Measurements from ENCODE around the gene VEZF1. TPM values are rescaled to one million over a fixed set of nuclear protein-coding genes. Genes with fewer than 3 reads are reported as not detected.

The VEZF1 gene
- total and polyA plus RNA-seq, 8 donors: 62.7 to 106 (median 98.5) TPM

DNA sequence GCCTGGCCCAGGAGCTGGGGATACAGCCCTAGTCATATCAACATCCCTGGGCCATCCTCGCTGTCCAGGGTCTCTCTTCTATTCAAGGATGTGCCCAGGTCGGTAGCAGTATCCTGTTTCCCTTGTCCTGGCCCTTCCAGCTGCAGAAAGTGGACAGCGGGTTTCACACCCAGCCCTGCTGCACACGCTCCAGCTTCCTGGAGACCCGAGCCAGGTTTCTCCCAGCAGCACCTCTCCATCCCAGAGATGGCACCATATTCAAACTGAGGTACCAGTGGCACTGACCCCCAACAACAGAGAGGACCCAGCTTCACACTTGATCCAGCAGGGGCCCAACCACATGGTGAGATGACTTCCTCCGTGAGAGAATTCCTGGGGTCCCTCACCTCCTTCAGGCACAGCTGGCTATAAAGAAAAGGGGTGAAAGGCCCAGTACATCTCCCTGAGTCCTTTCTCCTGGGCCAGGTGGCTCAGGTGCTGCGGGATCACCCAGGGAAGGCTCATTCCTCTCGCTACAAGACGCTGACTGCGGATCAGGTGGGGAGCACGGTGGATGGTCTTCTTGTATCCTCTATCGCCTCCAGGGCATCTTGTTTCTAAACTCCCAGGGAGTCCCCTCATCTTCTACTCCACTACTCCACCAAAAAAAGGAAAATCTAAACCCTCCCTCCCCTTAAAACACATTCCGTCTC lies 34.2 kb downstream of the VEZF1 start:
- H3K36me3 ChIP-seq: no peaks in the 10 kb centered on the region
- H3K27ac ChIP-seq: peak overlapping the region; percentile 90 to 91
- TF ChIP-seq, protein P1, sequence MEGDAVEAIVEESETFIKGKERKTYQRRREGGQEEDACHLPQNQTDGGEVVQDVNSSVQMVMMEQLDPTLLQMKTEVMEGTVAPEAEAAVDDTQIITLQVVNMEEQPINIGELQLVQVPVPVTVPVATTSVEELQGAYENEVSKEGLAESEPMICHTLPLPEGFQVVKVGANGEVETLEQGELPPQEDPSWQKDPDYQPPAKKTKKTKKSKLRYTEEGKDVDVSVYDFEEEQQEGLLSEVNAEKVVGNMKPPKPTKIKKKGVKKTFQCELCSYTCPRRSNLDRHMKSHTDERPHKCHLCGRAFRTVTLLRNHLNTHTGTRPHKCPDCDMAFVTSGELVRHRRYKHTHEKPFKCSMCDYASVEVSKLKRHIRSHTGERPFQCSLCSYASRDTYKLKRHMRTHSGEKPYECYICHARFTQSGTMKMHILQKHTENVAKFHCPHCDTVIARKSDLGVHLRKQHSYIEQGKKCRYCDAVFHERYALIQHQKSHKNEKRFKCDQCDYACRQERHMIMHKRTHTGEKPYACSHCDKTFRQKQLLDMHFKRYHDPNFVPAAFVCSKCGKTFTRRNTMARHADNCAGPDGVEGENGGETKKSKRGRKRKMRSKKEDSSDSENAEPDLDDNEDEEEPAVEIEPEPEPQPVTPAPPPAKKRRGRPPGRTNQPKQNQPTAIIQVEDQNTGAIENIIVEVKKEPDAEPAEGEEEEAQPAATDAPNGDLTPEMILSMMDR (IDR thresholded peaks at IDR 0.05): no peak
- peaks cover 44 to 70% of the 10 kb centered on the region in 2 donors for H3K4me1 ChIP-seq
- H3K27me3 ChIP-seq: peaks cover 0 to 26% of the 10 kb centered on the region in 2 donors
- intact Hi-C loops (cut with DNase I): no loop called here
- no peak for ATAC-seq
- peak overlapping the region; percentile 50 to 69 for H3K4me3 ChIP-seq
- peak in 1 of 4 donors; percentile 34 for DNase-seq
- no peaks in the 10 kb centered on the region for H3K9me3 ChIP-seq

DNA sequence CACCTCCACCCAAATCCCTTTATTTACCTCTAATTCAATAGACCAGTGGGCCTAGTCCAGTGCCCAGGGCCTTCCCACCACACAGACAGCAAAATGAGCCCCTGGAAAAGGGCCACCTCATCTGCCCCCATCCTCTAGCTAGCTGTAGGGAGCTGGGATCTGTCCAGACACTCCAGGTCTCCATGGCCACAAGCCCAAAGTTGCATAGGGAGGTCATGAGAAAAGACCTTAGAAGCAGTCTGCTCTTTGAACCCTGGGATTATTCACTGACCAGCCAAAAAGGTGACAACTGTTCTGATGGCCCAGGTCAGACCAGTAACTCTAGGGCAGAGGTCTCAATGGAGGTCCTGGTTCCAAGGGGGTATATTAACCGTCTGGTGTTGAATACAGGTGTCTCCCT lies 34.8 kb downstream of the VEZF1 start:
- no peak for ATAC-seq
- intact Hi-C loops (cut with DNase I): no loop called here
- Histone ChIP-seq H3K9me3 (no peaks in the 10 kb centered on the region), H3K4me3 (no peak overlapping the region), H3K27me3 (peaks cover 0 to 26% of the 10 kb centered on the region in 2 donors), H3K27ac (peak overlapping the region in 1 of 2 donors; percentile 91), H3K36me3 (no peaks in the 10 kb centered on the region), H3K4me1 (peaks cover 50 to 77% of the 10 kb centered on the region in 2 donors)
- TF ChIP-seq, protein P1 (IDR thresholded peaks at IDR 0.05): no peak
- no peak for DNase-seq

DNA sequence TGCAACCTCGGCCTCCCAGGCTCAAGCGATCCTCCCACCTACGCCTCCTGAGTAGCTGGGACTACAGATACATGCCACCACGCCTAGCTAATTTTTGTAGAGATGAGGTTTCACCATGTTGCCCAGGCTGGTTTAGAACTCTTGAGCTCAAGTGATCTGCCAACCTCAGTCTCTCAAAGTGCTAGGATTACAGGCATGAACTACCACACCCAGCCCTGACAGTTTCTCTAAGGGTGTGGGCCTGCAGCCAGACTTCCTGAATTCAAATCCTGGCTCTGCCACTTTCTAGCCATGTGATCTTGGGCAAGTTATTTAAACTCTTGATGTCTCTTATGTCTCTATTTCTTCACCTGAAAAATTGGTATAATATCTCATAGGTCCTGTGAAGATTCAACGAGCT lies 38.4 kb downstream of the VEZF1 start:
- Histone ChIP-seq H3K4me3 (no peak overlapping the region), H3K4me1 (peaks cover 59 to 96% of the 10 kb centered on the region in 2 donors), H3K27me3 (peaks cover 0 to 8% of the 10 kb centered on the region in 2 donors), H3K27ac (peak overlapping the region; percentile 87 to 91), H3K36me3 (no peaks in the 10 kb centered on the region), H3K9me3 (no peaks in the 10 kb centered on the region)
- TF ChIP-seq, protein P1 (IDR thresholded peaks at IDR 0.05): no peak
- ATAC-seq: peak; percentile 51
- DNase-seq: peak in 1 of 4 donors; percentile 76
- intact Hi-C loops (cut with DNase I): no loop called here

DNA sequence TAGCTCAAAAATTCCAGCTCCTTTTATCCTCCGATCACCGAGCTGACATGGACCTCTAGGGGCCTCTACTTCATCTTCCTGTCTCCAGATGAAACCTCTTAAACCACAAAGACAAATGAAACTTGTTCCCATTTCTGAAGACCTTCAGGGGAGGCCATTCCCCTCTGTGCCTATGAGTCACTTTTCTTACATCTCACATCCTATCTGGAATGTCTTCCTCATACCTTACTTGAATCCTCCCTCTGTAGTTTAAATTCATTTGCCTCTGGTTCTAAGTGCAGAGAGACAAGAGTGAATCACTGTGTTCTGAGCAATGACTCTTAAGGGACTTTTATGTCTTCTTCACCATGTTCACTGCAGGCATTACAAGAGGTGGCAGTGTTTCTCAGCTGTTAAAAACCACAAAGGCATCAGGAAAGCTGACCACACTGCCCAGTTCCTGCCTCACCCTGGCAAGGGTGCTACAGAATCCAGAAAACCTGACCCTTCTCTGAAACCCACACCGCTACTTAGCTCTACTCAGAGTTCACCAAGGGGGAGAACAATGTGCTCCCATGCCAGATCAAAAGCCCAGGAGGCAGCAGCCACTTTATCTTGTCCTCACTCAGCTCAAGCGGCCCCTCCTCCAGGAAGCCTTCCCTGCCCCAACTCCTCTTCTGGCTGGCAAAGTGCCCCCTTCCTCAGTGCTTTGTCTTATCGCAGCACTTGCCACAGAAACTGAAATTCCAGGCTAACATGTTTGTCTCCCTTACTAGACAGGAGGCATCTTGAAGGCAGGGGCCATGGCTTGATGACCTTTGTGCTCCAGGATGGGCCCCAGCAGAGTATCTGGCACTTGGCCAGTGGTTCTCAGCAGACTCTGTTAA lies 39.3 kb downstream of the VEZF1 start:
- no peaks in the 10 kb centered on the region for H3K27me3 ChIP-seq
- H3K4me1 ChIP-seq: peaks cover 54 to 88% of the 10 kb centered on the region in 2 donors
- intact Hi-C loops (cut with DNase I): no loop called here
- no peak for DNase-seq
- no peak overlapping the region for H3K4me3 ChIP-seq
- no peaks in the 10 kb centered on the region for H3K9me3 ChIP-seq
- TF ChIP-seq, protein P1 (IDR thresholded peaks at IDR 0.05): no peak
- peak; percentile 40 for ATAC-seq
- H3K27ac ChIP-seq: peak overlapping the region; percentile 87 to 91
- no peaks in the 10 kb centered on the region for H3K36me3 ChIP-seq

DNA sequence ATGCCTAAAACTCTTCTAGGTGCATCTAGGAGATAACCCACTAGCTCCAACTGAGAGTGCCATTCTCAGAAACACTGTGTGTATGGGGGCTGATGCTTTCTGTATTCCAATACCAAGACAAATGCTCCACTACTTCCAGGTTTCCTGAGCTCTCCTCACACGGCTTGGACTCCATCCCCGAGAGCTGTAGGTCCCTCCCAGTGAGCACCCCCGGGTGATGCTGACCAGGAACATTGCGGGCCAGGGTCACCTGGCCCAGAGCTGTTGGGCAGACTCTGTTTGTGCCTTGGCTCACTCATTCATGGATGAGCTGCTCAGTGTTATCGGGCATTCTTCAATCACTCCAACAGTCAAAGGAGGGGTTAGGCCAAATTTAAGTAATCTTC lies 39.9 kb downstream of the VEZF1 start:
- Histone ChIP-seq H3K4me3 (no peak overlapping the region), H3K27me3 (no peaks in the 10 kb centered on the region), H3K4me1 (peaks cover 51 to 88% of the 10 kb centered on the region in 2 donors), H3K27ac (peak overlapping the region; percentile 87 to 91), H3K9me3 (no peaks in the 10 kb centered on the region), H3K36me3 (no peaks in the 10 kb centered on the region)
- TF ChIP-seq, protein P1 (IDR thresholded peaks at IDR 0.05): no peak
- ATAC-seq (no peak), DNase-seq (no peak)
- intact Hi-C loops (cut with DNase I): no loop called here

Data from left lung (tissue), 10 donors.